Esophagus muscularis mucosa (tissue), 4 donors: ENCODE results near the gene RNF213. TPM values are rescaled to one million over a fixed set of nuclear protein-coding genes. Genes with fewer than 3 reads are reported as not detected.
A peak's percentile ranks its signal among the peaks of the same experiment; 100 is the strongest.

Source experiments
- DNase-seq: peaks from one replicate; pipeline ENCODE4 v3.0.0-alpha.2; 2017; ENCODE audit errors: extremely low spot score
- H3K27ac ChIP-seq, 4 donors: fragments of 200-600 bp; sonication (generic); replicated peaks in 1 of 4; 1 replicate in 3 of 4; 2 replicates in 1 of 4; pipeline ENCODE4 v1.5.1; 2016 to 2019; ENCODE audit warnings: mild to moderate bottlenecking in 1 of 4
- H3K27me3 ChIP-seq, 4 donors: fragments of 200-600 bp; sonication (generic); one replicate each; pipeline versions ENCODE4 v1.5.1 to v1.6.0; 2016 to 2019
- H3K36me3 ChIP-seq, 4 donors: fragments of 200-600 bp; sonication (generic); one replicate each; pipeline ENCODE4 v1.5.1; 2016 to 2019
- H3K4me1 ChIP-seq, 4 donors: fragments of 200-600 bp; sonication (generic); one replicate each; pipeline ENCODE4 v1.5.1; 2016 to 2019
- H3K4me3 ChIP-seq, 4 donors: fragments of 200-600 bp; sonication (generic); 1 replicate in 2 of 4; 2 replicates in 2 of 4; pipeline ENCODE4 v1.5.1; 2016 to 2019; ENCODE audit warnings: mild to moderate bottlenecking in 4 of 4, moderate library complexity in 1 of 4
- H3K9me3 ChIP-seq, 4 donors: fragments of 200-600 bp; sonication (generic); 1 replicate in 3 of 4; 2 replicates in 1 of 4; pipeline ENCODE4 v1.5.1; 2016 to 2019
- CTCF ChIP-seq, 3 experiments: fragments of 200-600 bp in 2 of 3; fragments of 450-650 bp in 1 of 3; sonication (generic) in 2 of 3; IDR thresholded peaks; one replicate each; pipeline ENCODE4 v1.5.1; 2017 to 2019; ENCODE audit warnings: antibody characterized with exemption in 3 of 3, mild to moderate bottlenecking in 2 of 3, moderate library complexity in 1 of 3
- EP300 ChIP-seq: sonication (generic); formaldehyde crosslinking; IDR thresholded peaks from one replicate; pipeline ENCODE4 v1.6.1; 2017; ENCODE audit warnings: antibody characterized with exemption
- POLR2A ChIP-seq: fragments of 450-650 bp; IDR thresholded peaks from one replicate; pipeline ENCODE4 v1.6.1; 2017; ENCODE audit warnings: antibody characterized with exemption, moderate library complexity, mild to moderate bottlenecking, low read depth
- POLR2AphosphoS5 ChIP-seq, 2 donors: sonication (generic); formaldehyde crosslinking; IDR thresholded peaks; one replicate each; pipeline ENCODE4 v1.6.1; 2017; ENCODE audit warnings: antibody characterized with exemption in 2 of 2
- WGBS: methylation state at CpG from one replicate; pipeline ENCODE4 v1.1.5; 2018; 5-methylcytosine and 5-hydroxymethylcytosine counted together
- intact Hi-C: fragments of 100-400 bp; cut with DNase I; formaldehyde crosslinking; loops from one replicate; pipeline ENCODE4 v1.15.1; 2023
- total RNA-seq, 4 donors: library from RNA; depleted of rRNA; stranded (reverse); fragments of >200 nt; gene quantifications; one replicate each; pipeline versions ENCODE4 v1.1.0 to v1.2.1, GENCODE V29; 2016

Gene RNF213
- total RNA-seq, 4 donors from 2014 or later = 55.8 to 85.7 (median 75.9) TPM

- Histone ChIP-seq H3K36me3 (peaks cover 81 to 99% (median 95%) of the 10 kb centered on the region in 4 donors), H3K4me3 (no peak overlapping the region), H3K4me1 (peaks cover 0 to 13% (median 8%) of the 10 kb centered on the region in 4 donors), H3K27me3 (no peaks in the 10 kb centered on the region), H3K27ac (peak overlapping the region in 1 of 4 donors; percentile 23), H3K9me3 (no peaks in the 10 kb centered on the region)
- DNase-seq = no peak
- WGBS = 91% methylated on average over 26 of the region's 28 CpGs
- intact Hi-C loops = no loop called here
- no peak for TF ChIP-seq POLR2A
- TF ChIP-seq CTCF (IDR thresholded peaks at IDR 0.05) = no peak
- no peak for TF ChIP-seq POLR2AphosphoS5 (IDR thresholded peaks at IDR 0.05)
- no peak for TF ChIP-seq EP300
Observed at GRCh38 chr17:80363518-80364090, 103.0 kb downstream of the RNF213 start.

DNA sequence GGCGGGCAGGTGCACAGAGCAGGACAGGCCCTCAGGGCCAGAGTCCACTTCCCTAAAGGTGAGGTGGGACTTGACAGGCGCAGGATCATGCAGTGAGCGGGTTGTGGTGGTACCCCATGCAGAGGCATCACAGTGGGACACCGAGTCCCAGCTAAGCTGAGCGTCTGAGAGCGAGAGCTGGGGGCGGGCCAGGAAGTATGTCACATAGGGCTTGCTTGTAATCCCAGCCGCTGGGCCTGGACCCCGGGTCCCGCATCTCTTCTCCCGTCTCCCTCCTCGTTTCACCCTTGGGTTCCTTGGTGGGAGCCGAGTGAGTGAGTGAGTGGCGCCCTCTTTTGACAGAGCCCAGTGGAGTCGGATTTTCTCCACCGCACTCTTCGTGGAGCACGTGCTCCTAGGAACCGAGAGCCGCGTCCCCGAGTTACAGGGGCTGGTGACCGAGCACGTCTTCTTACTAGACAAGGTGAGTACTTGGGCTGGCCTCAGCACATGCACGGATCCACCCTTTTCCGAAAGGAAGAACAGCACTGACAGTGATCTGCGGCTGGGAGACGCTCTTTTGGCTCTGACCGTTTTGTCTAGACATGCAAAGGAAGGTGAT lies 103.5 kb downstream of the RNF213 start:
- WGBS = 73% methylated on average over 28 of the region's 29 CpGs
- peaks cover 81 to 99% (median 95%) of the 10 kb centered on the region in 4 donors for H3K36me3 ChIP-seq
- H3K27ac ChIP-seq = no peak overlapping the region
- TF ChIP-seq CTCF (IDR thresholded peaks at IDR 0.05) = peak in 2 of 3 experiments; percentile 5 to 27
- no peak for TF ChIP-seq POLR2A
- TF ChIP-seq POLR2AphosphoS5 (IDR thresholded peaks at IDR 0.05) = no peak
- H3K9me3 ChIP-seq = no peaks in the 10 kb centered on the region
- H3K4me3 ChIP-seq = no peak overlapping the region
- H3K4me1 ChIP-seq = peaks cover 0 to 13% (median 8%) of the 10 kb centered on the region in 4 donors
- intact Hi-C loops = no loop called here
- H3K27me3 ChIP-seq = no peaks in the 10 kb centered on the region
- no peak for DNase-seq

DNA sequence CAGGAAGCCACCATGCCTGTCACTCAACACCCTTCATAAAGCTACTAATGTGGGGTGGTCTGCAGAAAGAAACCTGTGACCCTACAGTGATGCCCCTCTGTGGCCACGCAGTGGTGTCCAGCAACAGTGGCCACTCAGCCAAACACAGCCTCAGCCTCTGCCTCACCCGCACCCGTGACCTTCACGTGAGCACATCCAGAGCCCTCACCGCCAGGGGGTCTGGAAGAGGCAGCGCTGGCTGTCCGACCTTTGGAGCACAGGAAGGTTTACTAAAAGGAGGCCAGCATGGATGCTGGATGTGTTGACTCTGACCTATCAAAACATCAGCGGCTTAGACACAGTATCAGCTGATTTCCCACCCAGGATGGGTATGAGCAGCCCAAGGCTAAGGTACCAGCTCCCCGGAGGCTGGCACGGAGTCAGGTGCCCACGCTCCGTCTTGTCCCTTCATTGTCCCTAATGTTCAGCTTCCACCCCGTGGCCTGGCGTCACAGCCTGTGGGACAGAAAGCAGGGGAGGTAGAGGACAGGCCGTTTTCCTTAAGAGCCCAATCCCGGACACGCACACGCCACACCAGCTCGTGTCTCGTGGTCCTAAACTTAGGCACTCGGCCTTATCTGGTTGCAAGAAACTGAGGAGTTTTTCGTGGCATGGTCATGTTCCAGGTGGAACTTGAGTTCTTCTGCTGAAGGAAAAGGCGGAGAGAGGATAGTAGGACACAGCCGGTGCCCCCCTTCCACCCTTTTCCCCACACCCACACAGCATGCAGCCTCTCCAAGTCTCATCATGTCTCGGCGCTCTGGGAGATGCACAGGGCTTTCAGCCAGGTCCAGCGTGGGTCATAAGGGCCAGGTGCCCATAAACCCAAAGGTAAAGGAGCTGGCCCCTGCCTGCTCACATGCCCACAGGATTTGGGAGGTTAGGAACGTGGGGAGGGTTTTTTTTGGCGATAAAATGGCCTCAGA lies 104.6 kb downstream of the RNF213 start:
- intact Hi-C loops = no loop called here
- no peak for DNase-seq
- peaks cover 79 to 100% (median 95%) of the 10 kb centered on the region in 4 donors for H3K36me3 ChIP-seq

GRCh38 chr17:80365983-80366382 lies 105.3 kb downstream of the RNF213 start:
- Histone ChIP-seq H3K36me3 (peaks cover 72 to 100% (median 95%) of the 10 kb centered on the region in 4 donors), H3K4me3 (no peak overlapping the region), H3K27ac (no peak overlapping the region), H3K4me1 (peaks cover 0 to 13% (median 8%) of the 10 kb centered on the region in 4 donors), H3K27me3 (no peaks in the 10 kb centered on the region), H3K9me3 (no peaks in the 10 kb centered on the region)
- intact Hi-C loops = no loop called here
- WGBS = 85% methylated on average over 11 of the region's 11 CpGs
- TF ChIP-seq POLR2A = no peak
- TF ChIP-seq CTCF (IDR thresholded peaks at IDR 0.05) = no peak
- no peak for TF ChIP-seq EP300
- TF ChIP-seq POLR2AphosphoS5 (IDR thresholded peaks at IDR 0.05) = no peak
- no peak for DNase-seq

More for the DNA sequence above, 104.6 kb downstream of the RNF213 start:
- H3K27me3 ChIP-seq = no peaks in the 10 kb centered on the region
- H3K4me3 ChIP-seq = no peak overlapping the region
- TF ChIP-seq EP300 (no peak), POLR2AphosphoS5 (IDR thresholded peaks at IDR 0.05) (no peak), CTCF (IDR thresholded peaks at IDR 0.05) (no peak), POLR2A (no peak)
- H3K4me1 ChIP-seq = peaks cover 0 to 13% (median 8%) of the 10 kb centered on the region in 4 donors
- H3K27ac ChIP-seq = no peak overlapping the region
- no peaks in the 10 kb centered on the region for H3K9me3 ChIP-seq
- WGBS = 91% methylated on average over 26 of the region's 29 CpGs
